Activated CD4-positive, alpha-beta T cell treated with anti-CD3 and anti-CD28 coated beads for 24 hours (primary cell): ENCODE results near the gene LHB.
"Not testable (repeated sequence)": the region's sequence is repeated elsewhere in the genome, so short reads cannot be mapped to it uniquely, and the experiment has no call there.

Experiments
- DNase-seq, 2 donors: peaks; one replicate each; pipeline ENCODE4 v3.0.0-alpha.2; 2020; ENCODE audit warnings: low read depth in 2 of 2

LHB gene

GRCh38 chr19:49038111-49038510, 21.2 kb upstream of the LHB start:
- DNase-seq, result not testable (repeated sequence)

- peak in 1 of 2 donors; percentile 37 for DNase-seq
Observed at GRCh38 chr19:49036815-49037214, 19.9 kb upstream of the LHB start, which contains the start of gene CGB1. Gene CGB1, minus strand, starts transcription at chr19:49036895. Its CDS starts 184 bp downstream, at chr19:49036711.

- peak; percentile 58 to 73 for DNase-seq
Observed at GRCh38 chr19:49031642-49032301, 14.9 kb upstream of the LHB start, which contains the start of gene CGB2. Gene CGB2, plus strand, starts transcription at chr19:49031890. Its CDS starts 206 bp downstream, at chr19:49032096.

GRCh38 chr19:49030323-49030722, 13.4 kb upstream of the LHB start:
- not testable (repeated sequence) for DNase-seq

DNA sequence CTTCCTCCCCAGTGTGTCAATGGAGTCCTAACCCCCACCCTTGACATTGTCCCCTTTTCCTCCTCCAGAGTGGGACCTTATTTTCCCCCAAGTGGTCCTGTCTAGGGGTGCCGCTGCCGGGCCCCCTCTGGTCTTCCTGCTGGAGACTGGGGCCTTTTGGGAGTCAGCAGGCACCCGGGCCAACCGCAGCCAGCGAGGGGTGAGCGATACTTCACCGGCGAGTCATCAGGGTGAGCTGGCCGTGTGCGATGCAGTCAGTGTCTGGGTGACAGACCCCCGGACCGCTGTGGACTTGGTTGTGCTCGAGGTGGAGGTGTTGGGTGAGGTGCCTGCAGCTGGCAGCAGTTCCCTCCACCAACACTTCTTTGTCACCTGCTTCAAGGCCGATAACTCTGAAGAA, 12.9 kb upstream of the LHB start:
- DNase-seq, result not testable (repeated sequence)

DNA sequence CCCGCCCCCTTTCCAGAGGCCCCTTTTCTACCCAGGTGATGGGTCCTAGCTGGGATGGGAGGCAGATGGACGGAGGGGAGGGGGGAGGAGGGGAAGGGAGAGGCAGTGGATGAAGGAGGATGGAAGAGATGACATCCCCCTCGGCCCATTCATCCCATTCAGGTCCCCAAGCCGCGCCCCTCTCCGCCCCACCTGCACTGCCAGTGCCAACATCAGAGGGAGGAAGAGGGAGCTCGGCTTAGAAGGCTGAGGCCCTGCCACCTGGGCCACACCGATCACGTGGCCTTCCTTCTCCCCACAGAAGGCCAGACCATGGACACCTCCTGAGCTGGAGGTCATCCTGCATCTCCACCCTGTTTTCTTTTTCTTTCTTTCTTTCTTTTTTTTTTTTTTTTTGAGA, 11.8 kb upstream of the LHB start:
- DNase-seq, result not testable (repeated sequence)

DNA sequence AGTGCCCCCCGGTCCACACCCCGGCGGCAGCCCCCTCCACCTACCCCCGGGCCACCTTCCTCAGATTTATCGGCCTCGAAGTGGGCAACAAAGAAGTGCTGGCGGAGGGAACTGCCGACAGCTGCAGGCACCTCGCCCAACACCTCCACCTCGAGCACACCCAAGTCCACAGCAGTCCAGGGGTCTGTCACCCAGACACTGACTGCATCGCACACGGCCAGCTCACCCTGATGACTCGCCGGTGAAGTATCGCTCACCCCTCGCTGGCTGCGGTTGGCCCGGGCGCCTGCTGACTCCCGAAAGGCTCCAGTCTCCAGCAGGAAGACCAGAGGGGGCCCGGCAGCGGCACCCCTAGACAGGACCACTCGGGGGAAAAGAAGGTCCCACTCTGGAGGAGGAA, 8.7 kb upstream of the LHB start:
- DNase-seq, result not testable (repeated sequence)

DNA sequence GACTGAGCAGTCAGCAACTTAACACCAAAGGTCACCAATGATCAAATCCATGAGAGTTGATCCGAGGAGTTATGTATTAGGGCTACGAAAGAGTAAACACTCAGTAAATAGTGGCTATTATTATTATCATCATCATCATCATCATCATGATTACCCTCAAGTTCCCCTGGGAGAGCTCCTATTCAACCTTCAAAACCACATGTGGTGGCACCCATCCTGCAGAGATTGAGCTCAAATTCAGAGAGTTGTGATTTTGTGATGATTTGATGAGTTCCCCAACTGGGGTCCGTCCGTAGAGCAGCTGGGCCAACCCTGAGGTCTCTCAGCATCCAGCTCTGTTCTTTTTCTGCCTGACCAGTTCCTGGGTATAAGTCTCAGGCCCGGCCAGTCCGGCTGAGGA, 8.2 kb upstream of the LHB start:
- not testable (repeated sequence) for DNase-seq

DNA sequence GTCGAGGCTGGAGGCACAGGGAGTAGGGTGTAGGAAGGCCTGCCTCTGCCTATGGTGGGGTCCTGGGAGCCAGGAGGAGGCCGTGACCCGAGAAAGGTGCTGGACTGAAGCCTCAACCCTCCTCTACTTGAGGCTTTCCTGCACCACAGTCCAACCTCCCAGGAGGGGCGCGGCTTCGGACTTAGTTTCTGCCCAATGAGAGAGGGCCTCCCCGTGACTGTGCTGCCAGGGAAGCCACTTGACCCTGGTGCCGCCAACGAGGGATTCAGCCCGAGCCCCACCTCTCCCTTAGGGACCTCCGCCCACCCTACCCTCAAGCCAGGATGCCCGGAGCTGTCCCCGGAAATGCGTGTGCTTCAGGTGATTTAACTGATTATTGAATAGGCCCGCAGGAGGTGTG, 7.3 kb upstream of the LHB start, which contains the start of gene CGB3:
Gene CGB3 (minus strand): TSS at position 101 of the 400 bp plus-strand sequence. CDS start 362 bp downstream, outside the sequence.
- not testable (repeated sequence) for DNase-seq

GRCh38 chr19:49022116-49022515, 5.2 kb upstream of the LHB start:
- DNase-seq, result no peak

DNA sequence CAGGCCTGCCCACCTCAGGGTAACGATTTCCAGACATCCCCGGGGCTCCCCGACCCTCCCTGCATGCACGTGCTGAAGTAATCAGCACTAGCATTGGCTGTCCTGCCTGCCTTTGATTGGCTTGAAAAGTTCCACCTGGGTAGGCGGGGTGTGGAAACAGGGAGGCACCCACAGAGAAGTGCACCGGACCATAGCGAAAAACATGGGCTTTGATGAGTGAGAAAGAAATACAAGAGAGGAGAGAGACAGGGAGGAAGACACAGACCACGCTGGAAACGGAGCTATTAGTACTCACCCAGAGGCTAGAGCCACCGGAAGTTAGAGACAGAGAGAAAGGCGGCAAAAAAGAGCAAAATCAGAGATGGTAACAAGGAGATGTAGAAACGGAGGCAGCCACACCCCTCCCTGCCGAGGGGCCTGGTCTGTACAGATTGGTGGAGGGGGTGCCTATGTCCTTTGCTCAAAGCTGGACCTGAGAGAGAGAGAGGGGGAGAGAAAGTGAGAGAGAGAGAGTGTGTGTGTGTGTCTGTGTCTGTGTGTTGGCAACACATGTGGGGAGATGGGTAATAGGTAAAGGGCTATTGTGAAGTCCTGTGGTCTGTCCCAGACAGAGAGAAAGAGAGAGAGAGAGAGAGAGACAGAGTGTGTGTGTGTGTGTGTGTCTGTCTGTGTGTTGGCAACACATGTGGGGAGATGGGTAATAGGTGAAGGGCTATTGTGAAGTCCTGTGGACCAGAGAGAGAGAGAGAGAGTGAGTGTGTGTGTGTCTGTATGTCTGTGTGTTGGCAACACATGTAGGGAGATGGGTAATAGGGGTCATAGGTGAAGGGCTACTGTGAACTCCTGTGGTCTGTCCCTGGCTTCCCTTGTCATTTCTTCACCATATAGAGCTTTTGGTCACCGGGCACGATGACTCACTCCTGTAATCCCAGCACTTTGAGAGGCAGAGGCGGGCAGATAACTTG, 4.3 kb upstream of the LHB start:
- DNase-seq, result no peak

DNA sequence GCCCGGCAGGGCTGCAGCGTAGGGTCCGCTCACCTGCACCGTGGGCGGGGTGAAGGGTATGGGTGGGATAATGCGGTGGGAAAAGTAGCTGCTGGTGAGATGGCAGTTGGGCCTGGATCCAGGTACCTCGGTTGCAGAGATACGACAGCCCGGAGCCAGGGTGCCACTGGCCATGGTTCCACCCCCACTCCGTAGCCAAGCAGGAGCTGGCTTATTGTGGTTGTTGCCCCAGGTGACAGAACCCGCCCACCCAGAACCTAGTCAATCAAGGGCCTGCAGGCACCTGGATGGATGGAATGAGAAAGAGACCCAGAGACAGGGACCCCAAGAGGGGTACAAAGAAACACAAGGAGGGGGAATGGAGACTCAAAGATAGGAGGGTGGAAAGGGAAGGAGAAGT, 3.5 kb upstream of the LHB start:
- no peak for DNase-seq

GRCh38 chr19:49019242-49019932, 2.5 kb upstream of the LHB start:
- DNase-seq, result peak; percentile 43 to 59

- not testable (repeated sequence) for DNase-seq
Observed at GRCh38 chr19:49018388-49019241, 1.7 kb upstream of the LHB start.

DNA sequence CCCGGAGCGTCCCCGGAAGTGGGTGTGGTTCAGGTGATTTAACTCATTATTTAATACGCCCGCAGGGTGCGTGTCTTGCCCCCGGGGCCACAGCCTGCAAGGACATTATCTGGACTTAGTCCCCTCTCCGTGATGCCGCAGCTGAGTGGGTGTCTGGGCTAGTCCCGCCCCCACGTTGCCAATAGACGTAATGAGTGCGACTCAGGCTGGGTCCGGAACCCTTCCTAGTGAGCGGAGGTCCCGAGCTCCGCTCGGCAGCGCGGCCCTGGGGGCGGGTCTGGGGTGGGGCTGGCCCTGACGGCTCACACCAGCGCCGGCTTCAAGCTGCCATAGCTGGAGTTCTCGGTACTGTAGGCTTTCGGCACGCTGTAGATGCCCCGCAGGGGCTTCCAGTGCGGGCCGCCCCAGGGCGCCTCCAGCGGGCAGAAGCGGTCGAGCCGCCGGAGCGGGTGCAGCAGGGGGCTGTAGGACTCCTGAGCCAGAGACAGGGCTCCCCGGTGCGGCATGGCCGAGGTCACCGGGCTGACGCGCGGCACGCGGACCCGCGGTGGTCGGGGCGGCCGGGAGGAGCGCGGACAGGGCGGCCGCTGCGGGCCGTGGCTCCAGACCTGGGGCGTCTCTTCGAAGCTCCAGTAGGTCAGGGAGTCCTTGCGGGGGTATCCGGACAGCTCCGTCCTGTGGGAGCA, 918 bp upstream of the LHB start:
- peak; percentile 38 to 39 for DNase-seq

- no peak for DNase-seq
Observed at GRCh38 chr19:49016067-49016839, 638 bp downstream of the LHB start.

GRCh38 chr19:49014870-49015255, 2.0 kb downstream of the LHB start:
- DNase-seq, result no peak

DNA sequence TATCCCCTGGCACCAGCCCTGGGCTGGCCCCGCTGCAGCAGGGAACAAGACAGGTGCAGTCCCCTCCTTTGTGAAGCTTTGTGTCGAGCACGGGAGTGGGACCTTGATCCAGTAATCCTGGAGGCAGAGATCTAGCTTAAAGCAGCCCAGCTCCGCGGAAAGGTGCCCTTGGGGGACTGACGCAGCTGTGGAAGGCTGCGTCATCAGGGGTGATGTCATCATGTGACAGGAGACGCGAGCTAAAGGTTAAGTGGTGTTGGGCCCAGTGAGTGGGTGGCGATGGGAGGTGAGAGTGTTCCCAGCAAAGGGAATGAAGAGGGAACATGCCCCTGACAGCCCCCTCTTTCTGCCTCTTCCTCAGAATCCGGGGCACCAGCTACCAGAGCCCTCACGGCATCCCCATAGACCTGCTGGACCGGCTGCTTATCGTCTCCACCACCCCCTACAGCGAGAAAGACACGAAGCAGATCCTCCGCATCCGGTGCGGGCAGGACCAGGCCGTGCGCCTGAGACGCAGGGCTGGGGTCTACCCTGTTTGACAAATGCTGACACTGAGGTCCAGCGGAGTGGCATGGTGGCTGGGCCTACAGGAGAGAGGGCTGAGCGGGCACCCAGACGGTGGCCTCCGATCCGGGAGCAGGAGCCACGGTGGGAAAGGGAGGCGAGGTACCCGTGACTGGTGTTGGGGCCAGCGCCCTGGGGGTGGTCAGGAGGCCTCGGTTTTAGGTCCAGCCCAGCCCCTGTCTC, 2.6 kb downstream of the LHB start:
- DNase-seq, result no peak

- no peak for DNase-seq
Observed at GRCh38 chr19:49011194-49011593, 5.7 kb downstream of the LHB start.
